ENCODE measurements around the gene SH2D7. TPM values are rescaled to one million over a fixed set of nuclear protein-coding genes. Genes with fewer than 3 reads are reported as not detected.

Gene SH2D7
- polyA plus RNA-seq, 1 donor from 2014 or later, result not detected

GRCh38 chr15:78105476-78106241 lies 13.3 kb downstream of the SH2D7 start:
- Histone ChIP-seq H3K4me2 (ENCODE audit: low read length) (no peak overlapping the region), H3F3A (ENCODE audit: insufficient read depth, low read length, poor library complexity, severe bottlenecking) (no peaks in the 10 kb centered on the region), H2AFZ (ENCODE audit: low read depth, low read length) (no peak overlapping the region), H3K36me3 (ENCODE audit: insufficient read depth, low read length) (no peaks in the 10 kb centered on the region), H3K9ac (ENCODE audit: low read length) (no peak overlapping the region), H3K27me3 (ENCODE audit: insufficient read depth, low read depth, low read length) (no peaks in the 10 kb centered on the region), H3K9me2 (ENCODE audit: insufficient read depth, low read length) (no peaks in the 10 kb centered on the region), H3K9me3 (ENCODE audit: low read length) (no peaks in the 10 kb centered on the region), H3K27ac (ENCODE audit: low read length) (no peak overlapping the region), H4K20me1 (ENCODE audit: insufficient read depth) (no peaks in the 10 kb centered on the region), H3K4me3 (ENCODE audit: low read length) (no peak overlapping the region), H3K79me2 (replicated peaks; ENCODE audit: insufficient read depth, low read length) (no peaks in the 10 kb centered on the region)
- TF ChIP-seq EP300 (conservative IDR thresholded peaks at IDR 0.05; ENCODE audit: poor library complexity, severe bottlenecking), result no peak
- no peak for TF ChIP-seq EZH2 (IDR thresholded peaks at IDR 0.05; ENCODE audit: borderline replicate concordance, insufficient read depth, low read length, poor library complexity, severe bottlenecking)
- no peak for TF ChIP-seq REST (IDR thresholded peaks at IDR 0.05; ENCODE audit: borderline replicate concordance)
- no peak for TF ChIP-seq RAD21 (conservative IDR thresholded peaks at IDR 0.05)
- no peak for TF ChIP-seq POLR2AphosphoS5 (IDR thresholded peaks at IDR 0.05)

DNA sequence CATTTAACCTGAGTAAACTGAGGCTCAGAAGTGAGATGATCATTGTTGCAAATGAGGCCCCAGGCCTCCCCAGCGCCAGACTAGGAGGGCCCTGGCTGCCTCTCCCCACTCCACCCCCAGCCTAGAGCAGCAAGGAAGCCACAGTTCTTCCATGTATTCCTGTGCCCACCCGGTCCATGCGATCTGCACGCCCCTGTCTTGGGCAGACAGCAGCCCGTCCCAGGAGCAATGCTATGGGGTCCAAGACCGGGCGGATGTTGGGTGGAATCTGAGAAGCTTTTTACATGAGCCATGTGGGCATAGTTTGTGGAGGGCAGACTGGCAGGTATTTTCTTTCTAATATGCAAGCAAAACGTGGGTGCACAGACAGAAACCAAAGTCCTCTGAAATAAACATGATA lies 15.1 kb downstream of the SH2D7 start:
- H4K20me1 ChIP-seq (ENCODE audit: insufficient read depth), result no peaks in the 10 kb centered on the region
- H2AFZ ChIP-seq (ENCODE audit: low read depth, low read length), result no peak overlapping the region
- H3K79me2 ChIP-seq (replicated peaks; ENCODE audit: insufficient read depth, low read length), result no peaks in the 10 kb centered on the region
- H3K9me3 ChIP-seq (ENCODE audit: low read length), result no peaks in the 10 kb centered on the region
- H3K36me3 ChIP-seq (ENCODE audit: insufficient read depth, low read length), result no peaks in the 10 kb centered on the region
- H3K27me3 ChIP-seq (ENCODE audit: insufficient read depth, low read depth, low read length), result no peaks in the 10 kb centered on the region
- H3K27ac ChIP-seq (ENCODE audit: low read length), result no peak overlapping the region
- TF ChIP-seq TAF1 (IDR thresholded peaks at IDR 0.05; ENCODE audit: low read depth) (no peak), MXI1 (conservative IDR thresholded peaks at IDR 0.05; ENCODE audit: poor library complexity, severe bottlenecking) (no peak), SMC3 (conservative IDR thresholded peaks at IDR 0.05; ENCODE audit: poor library complexity) (no peak), REST (IDR thresholded peaks at IDR 0.05; ENCODE audit: borderline replicate concordance) (no peak), EP300 (conservative IDR thresholded peaks at IDR 0.05; ENCODE audit: poor library complexity, severe bottlenecking) (no peak), EZH2 (IDR thresholded peaks at IDR 0.05; ENCODE audit: borderline replicate concordance, insufficient read depth, low read length, poor library complexity, severe bottlenecking) (no peak), POLR2AphosphoS5 (IDR thresholded peaks at IDR 0.05) (no peak)
- TF ChIP-seq, protein P1, sequence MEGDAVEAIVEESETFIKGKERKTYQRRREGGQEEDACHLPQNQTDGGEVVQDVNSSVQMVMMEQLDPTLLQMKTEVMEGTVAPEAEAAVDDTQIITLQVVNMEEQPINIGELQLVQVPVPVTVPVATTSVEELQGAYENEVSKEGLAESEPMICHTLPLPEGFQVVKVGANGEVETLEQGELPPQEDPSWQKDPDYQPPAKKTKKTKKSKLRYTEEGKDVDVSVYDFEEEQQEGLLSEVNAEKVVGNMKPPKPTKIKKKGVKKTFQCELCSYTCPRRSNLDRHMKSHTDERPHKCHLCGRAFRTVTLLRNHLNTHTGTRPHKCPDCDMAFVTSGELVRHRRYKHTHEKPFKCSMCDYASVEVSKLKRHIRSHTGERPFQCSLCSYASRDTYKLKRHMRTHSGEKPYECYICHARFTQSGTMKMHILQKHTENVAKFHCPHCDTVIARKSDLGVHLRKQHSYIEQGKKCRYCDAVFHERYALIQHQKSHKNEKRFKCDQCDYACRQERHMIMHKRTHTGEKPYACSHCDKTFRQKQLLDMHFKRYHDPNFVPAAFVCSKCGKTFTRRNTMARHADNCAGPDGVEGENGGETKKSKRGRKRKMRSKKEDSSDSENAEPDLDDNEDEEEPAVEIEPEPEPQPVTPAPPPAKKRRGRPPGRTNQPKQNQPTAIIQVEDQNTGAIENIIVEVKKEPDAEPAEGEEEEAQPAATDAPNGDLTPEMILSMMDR (IDR thresholded peaks at IDR 0.05; ENCODE audit: poor library complexity, severe bottlenecking), result no peak
- no peak overlapping the region for H3K4me3 ChIP-seq (ENCODE audit: low read length)
- H3K9me2 ChIP-seq (ENCODE audit: insufficient read depth, low read length), result no peaks in the 10 kb centered on the region
- no peak overlapping the region for H3K9ac ChIP-seq (ENCODE audit: low read length)
- no peaks in the 10 kb centered on the region for H3F3A ChIP-seq (ENCODE audit: insufficient read depth, low read length, poor library complexity, severe bottlenecking)
- H3K4me2 ChIP-seq (ENCODE audit: low read length), result no peak overlapping the region

Data from neural cell (in vitro differentiated cells).